Activated gamma-delta T cell (primary cell): ENCODE measurements around the gene CYP26B1.

Experiments used
- DNase-seq: peaks from one replicate; lab custom pipeline; 2025; lab: John Stamatoyannopoulos, UW

CYP26B1 gene

GRCh38 chr2:72082021-72082601 is 65.6 kb downstream of the CYP26B1 start:
- no peak for DNase-seq

GRCh38 chr2:72081451-72081850 is 66.2 kb downstream of the CYP26B1 start:
- no peak for DNase-seq

- no peak for DNase-seq
Observed at GRCh38 chr2:72080286-72081145, 67.1 kb downstream of the CYP26B1 start.
